GM12801 (cell line): ENCODE measurements around the gene TUBA3D.
"Not testable (repeated sequence)": the region's sequence is repeated elsewhere in the genome, so short reads cannot be mapped to it uniquely, and the experiment has no call there.

Experiments
- TF ChIP-seq, protein P1 (sequence below): IDR thresholded peaks from one replicate; pipeline ENCODE4 v1.5.1; 2011; ENCODE audit warnings: control low read depth; ENCODE audit not compliant: insufficient read length; ENCODE audit errors: extremely low read depth

The TUBA3D gene

DNA sequence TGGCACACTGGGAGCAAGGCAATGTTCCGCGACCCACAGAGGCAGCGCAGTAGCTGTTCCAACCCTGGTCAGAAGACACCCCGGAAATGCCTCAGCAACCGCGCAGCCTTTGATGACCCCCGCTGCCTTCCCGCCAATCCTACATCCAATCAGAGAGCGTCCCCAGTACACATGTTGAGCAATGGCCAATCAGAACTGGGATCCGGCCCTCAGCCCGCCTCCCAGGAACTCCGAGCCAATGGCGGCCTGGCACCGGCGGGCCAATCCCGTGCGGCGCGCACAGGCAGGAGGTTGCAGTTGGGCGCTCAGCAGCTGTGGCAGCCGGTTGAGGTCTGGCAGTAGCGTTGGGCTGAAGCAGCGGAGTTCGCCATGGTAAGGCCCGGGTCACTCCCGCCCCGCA is at the start of gene TUBA3D:
TUBA3D (plus strand) TSS at position 289 of the 400 bp plus-strand sequence; CDS start at position 370, 81 bp downstream.
- TF ChIP-seq, protein P1, sequence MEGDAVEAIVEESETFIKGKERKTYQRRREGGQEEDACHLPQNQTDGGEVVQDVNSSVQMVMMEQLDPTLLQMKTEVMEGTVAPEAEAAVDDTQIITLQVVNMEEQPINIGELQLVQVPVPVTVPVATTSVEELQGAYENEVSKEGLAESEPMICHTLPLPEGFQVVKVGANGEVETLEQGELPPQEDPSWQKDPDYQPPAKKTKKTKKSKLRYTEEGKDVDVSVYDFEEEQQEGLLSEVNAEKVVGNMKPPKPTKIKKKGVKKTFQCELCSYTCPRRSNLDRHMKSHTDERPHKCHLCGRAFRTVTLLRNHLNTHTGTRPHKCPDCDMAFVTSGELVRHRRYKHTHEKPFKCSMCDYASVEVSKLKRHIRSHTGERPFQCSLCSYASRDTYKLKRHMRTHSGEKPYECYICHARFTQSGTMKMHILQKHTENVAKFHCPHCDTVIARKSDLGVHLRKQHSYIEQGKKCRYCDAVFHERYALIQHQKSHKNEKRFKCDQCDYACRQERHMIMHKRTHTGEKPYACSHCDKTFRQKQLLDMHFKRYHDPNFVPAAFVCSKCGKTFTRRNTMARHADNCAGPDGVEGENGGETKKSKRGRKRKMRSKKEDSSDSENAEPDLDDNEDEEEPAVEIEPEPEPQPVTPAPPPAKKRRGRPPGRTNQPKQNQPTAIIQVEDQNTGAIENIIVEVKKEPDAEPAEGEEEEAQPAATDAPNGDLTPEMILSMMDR: no peak

DNA sequence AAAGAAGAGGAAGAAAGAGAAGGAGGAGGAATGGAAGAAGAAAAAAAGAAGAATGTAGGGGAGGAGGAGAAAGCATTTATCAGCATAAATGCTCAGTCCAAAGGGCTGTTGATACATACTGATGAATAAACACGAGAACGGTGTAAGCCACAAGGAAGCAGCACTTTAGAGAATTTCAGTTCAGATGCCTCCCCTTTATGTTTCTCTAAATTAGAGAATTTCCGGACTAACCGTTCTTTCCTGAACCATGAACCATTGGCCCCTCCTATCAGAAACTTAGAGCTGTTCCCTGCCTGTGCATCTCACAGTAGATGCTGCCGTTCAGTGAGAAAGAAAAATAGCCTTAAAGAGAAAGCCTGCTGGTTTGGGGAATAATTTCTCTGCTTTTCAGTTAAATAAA is 49.2 kb upstream of the TUBA3D start:
- TF ChIP-seq, protein P1: no peak

DNA sequence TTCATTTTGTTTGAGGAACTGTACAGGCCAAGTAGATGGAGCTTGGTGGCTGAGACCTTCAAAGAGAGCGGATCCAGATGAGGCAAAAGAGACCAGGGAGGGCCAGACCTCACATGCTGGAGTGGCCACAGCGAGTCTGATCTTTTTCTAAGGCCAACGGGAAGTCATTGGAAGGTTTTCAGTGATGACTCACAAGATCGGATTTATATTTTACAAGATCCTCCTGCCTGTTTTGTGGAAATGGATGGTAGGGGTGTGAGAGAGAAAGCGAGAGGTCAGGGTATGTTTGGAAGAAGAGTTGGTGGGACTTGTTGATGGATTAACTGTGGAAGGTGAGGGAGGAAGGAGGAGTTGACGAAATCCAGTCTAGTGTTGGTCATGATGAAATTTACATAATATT is 44.6 kb upstream of the TUBA3D start:
- TF ChIP-seq, protein P1: no peak

DNA sequence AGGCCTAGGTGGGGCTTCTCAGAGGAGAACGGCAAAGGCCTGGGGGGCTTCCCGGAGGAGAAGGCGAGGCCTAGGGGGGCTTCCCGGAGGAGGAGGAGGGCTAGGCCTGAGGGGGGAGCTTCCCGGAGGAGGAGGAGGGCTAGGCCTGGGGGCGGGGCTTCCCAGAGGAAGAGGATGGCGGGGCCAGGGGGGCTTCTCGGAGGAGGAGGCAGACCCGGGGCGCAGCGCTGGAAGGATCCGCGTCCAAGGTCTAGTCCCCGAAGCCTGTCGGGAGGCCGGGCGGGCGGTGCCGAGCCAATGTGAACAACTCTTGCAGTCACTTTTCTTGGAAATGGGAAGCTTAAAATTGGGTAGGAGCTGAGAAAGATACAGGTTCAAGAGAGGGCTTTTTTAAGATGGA is 30.0 kb upstream of the TUBA3D start:
- TF ChIP-seq, protein P1: no peak

DNA sequence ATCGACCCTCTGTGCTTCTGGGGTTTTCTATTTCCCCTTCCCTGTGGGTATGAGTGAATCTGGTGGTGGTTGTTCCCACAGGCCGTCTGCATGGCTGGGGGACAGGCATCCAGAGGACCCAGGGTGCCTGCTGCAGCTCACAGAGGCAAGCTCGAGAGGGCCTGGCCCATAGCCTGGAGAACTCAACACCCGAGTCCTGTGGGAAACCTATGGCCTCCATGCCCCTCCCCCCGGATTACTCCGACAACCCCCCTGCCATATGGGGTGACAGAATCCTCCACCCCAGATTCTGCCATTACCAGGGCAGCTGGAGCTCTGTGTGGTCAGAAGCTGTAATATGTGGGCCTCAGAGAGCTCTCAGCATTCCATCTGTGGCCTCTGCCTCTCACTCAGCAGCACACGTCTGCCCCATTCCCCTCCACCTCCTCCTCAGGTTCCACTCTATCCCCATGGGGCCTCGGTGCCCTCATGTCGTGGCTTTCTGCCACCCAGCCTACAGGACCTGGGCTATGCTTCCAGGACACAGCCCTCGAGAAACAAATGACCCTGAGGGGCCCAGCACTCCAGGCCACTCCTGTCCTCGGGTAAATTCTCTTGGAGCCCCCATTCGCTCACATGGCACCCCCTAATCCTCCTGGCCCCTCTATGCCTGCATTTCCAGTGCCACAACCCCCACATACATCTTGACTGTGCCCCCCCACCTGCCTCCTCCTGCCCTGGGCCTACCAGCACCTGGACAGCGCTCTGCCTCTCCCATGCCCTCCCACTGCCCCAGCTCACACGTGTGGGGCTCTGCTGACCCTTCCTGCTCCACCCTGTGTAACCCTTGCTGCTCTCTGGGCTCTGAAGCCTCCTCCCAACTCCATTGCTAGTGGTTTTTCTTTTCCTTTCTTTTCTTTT is 12.6 kb downstream of the TUBA3D start:
- TF ChIP-seq, protein P1: no peak

DNA sequence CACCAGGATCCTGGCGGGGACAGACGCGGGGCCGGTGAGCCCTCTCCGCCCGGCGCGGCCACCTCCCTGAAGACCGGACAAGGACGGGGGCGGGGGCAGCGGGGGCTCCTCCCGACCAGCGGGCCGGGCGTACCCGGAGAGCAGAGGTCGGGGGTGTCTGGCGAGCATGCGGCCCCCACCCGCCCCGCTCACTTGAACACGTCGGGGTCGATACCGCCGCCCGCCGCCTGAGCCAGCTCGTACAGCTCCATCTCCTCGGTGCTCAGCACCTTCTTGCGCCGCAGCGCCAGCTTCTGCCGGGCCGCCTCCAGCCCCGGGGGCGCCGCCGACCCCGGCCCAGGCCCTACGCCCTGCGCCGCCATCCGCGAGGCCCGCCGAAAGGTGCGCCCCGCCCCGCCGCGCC is 16.1 kb downstream of the TUBA3D start, which contains the start of gene MZT2A:
MZT2A (minus strand) TSS at position 383 of the 403 bp plus-strand sequence; CDS start at position 362, 21 bp downstream.
- TF ChIP-seq, protein P1: not testable (repeated sequence)

DNA sequence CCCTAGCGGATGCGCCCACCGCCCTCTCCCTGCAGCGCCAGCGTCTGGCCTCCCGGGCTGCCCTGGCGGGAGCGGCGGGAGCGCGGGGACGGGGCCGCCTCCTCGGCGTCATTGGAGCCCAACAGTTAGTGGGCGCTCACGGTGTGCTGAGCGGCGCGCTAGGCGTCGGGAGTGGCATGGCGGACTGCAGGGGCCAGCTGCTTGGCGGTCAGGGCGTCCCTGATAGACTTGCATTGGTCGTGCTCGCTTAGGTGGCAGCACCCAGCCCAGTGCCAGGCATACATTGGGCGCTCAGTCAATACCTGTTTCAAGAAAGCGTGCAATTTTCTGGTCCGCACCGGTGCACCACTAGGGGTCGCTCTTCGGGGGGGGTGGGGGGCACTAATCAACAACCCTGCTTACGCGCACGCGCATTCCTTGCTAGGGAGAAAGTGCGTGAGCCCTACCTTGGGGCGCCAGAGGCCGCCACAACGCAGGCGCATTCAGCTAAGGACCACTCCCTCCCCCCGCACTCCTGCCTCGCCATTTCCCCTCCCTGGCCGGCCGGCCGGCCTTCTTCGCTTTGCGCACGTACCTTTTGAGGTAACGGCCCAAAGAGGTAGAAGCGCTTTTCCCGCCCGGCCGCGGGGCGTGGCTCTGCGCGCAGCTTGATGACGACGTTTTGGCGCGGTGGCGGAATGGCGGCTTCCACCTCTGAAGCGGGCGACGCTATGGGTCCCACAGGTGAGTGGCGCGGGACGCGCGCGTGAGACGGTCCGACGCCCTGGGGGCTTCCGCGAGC is 16.7 kb downstream of the TUBA3D start:
- TF ChIP-seq, protein P1: no peak
